GM12801 (cell line): ENCODE measurements around the gene SLC16A9.

ENCODE experiments used
- TF ChIP-seq, protein P1 (sequence below): IDR thresholded peaks from one replicate; pipeline ENCODE4 v1.5.1; 2011; ENCODE audit warnings: control low read depth; ENCODE audit not compliant: insufficient read length; ENCODE audit errors: extremely low read depth

Gene SLC16A9

DNA sequence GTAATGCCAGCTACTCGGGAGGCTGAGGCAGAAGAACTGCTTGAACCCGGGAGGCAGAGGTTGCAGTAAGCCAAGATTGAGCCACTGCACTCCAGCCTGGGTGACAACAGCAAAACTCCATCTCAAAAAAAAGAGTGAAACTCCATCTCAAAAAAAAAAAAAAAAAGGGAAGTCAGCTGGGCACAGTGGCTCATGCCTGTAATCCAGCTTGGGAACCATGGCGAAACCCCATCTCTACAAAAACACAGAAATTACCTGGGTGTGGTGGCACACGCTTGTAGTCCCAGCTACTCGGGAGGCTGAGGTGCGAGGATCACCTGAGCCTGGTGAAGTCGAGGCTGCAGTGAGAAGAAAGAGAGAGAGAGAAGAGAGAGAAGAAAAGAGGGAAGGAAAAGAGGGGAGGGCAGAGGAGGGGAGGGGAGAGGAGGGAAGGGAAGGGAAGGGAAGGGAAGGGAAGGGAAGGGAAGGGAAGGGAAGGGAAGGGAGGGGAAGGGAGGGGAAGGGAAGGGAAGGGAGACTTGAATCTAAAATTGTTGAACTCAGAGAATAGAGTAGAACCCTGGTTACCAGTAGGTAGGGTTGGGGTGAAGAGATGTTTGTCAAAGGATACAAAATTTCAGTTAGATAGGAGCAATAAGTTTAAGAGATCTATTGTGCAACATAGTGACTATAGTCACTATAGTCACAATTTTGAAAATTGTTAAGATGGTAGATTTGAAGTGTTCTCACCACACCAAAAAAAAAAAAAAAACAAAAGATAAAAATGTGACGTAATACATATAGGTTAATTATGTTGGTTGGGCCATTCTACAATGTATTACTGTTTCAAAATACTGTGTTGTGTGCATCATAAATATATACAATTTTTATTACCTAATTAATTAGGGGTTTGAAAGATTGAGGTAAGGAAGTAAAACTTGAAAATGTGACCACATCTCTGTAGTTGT is 2.5 kb downstream of the SLC16A9 start:
- TF ChIP-seq, protein P1, sequence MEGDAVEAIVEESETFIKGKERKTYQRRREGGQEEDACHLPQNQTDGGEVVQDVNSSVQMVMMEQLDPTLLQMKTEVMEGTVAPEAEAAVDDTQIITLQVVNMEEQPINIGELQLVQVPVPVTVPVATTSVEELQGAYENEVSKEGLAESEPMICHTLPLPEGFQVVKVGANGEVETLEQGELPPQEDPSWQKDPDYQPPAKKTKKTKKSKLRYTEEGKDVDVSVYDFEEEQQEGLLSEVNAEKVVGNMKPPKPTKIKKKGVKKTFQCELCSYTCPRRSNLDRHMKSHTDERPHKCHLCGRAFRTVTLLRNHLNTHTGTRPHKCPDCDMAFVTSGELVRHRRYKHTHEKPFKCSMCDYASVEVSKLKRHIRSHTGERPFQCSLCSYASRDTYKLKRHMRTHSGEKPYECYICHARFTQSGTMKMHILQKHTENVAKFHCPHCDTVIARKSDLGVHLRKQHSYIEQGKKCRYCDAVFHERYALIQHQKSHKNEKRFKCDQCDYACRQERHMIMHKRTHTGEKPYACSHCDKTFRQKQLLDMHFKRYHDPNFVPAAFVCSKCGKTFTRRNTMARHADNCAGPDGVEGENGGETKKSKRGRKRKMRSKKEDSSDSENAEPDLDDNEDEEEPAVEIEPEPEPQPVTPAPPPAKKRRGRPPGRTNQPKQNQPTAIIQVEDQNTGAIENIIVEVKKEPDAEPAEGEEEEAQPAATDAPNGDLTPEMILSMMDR: no peak

GRCh38 chr10:59705931-59706330 is 3.7 kb downstream of the SLC16A9 start:
- TF ChIP-seq, protein P1: no peak

DNA sequence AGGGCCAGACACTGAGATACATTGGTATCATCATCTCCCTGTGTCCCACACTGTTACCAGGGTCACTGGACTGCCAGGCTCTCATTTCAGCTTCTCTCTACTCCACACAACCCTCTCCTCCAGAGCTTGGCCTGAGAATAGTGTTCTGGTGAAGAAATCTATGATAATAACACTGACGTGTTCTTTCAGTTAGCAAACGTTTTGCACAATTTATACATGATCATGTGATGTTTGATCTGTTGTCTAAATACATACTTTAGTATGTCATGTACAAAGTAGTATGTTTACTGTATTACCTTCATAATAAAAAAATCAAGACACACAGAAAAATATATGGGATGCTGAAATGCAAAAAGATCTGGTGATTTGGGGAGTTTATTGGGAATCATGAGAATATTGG is 5.0 kb downstream of the SLC16A9 start:
- TF ChIP-seq, protein P1: no peak

DNA sequence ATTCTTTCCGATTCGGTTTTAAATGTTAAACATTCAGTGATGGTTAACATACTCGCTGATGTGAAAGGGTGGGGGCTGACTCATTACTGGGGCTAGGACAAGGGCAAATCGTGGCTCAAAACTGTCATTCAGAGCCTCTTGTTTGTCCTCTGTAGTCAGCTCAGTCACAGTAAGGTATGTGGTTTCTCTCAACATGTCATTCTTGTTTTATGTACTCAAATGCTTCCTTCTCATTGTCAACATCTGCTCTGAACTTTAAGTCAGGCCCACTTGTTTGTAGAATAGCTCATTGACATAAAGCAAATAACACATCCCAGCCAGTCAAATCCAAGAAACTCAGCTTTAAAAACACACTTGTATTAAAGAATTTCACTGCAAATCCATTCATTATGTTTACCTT is 7.3 kb downstream of the SLC16A9 start:
- TF ChIP-seq, protein P1: no peak

GRCh38 chr10:59700709-59701108 is 8.9 kb downstream of the SLC16A9 start:
- TF ChIP-seq, protein P1: no peak

- TF ChIP-seq, protein P1: no peak
Measured at GRCh38 chr10:59698326-59698725, 11.3 kb downstream of the SLC16A9 start.

- TF ChIP-seq, protein P1: no peak
Measured at GRCh38 chr10:59695637-59696036, 14.0 kb downstream of the SLC16A9 start.
